NAMALWA (cell line): Measurements from ENCODE around the gene BRD7.
A peak's percentile ranks its signal among the peaks of the same experiment; 100 is the strongest.

ENCODE experiments used
- DNase-seq: peaks from one replicate; pipeline ENCODE4 v3.0.0-alpha.2; 2015; ENCODE audit warnings: low spot score

BRD7 gene

GRCh38 chr16:50368410-50369132, at the start of gene BRD7:
TSS of gene BRD7 (minus strand) at chr16:50368988. CDS start at chr16:50368774, 214 bp downstream.
- peak; percentile 78 for DNase-seq

- DNase-seq, result no peak
Measured at GRCh38 chr16:50416388-50416787, 47.6 kb upstream of the BRD7 start.

GRCh38 chr16:50414152-50414551, 45.4 kb upstream of the BRD7 start:
- DNase-seq, result no peak

GRCh38 chr16:50411034-50411433, 42.2 kb upstream of the BRD7 start:
- DNase-seq, result no peak

- DNase-seq, result no peak
Measured at GRCh38 chr16:50408001-50408561, 39.3 kb upstream of the BRD7 start.

- DNase-seq, result no peak
Measured at GRCh38 chr16:50407351-50407750, 38.6 kb upstream of the BRD7 start.

- DNase-seq, result no peak
Measured at GRCh38 chr16:50403491-50403890, 34.7 kb upstream of the BRD7 start.

- no peak for DNase-seq
Measured at GRCh38 chr16:50402298-50402895, 33.6 kb upstream of the BRD7 start.

GRCh38 chr16:50401355-50401754, 32.6 kb upstream of the BRD7 start:
- no peak for DNase-seq

- DNase-seq, result no peak
Measured at GRCh38 chr16:50400967-50401348, 32.2 kb upstream of the BRD7 start.

- DNase-seq, result no peak
Measured at GRCh38 chr16:50400312-50400966, 31.7 kb upstream of the BRD7 start.

GRCh38 chr16:50399411-50399810, 30.6 kb upstream of the BRD7 start:
- DNase-seq, result no peak

- DNase-seq, result no peak
Measured at GRCh38 chr16:50398336-50398735, 29.5 kb upstream of the BRD7 start.

- DNase-seq, result no peak
Measured at GRCh38 chr16:50396761-50397535, 28.2 kb upstream of the BRD7 start.

- no peak for DNase-seq
Measured at GRCh38 chr16:50395763-50396710, 27.2 kb upstream of the BRD7 start.

GRCh38 chr16:50393858-50394802, 25.3 kb upstream of the BRD7 start:
- DNase-seq, result peak; percentile 38

- DNase-seq, result no peak
Measured at GRCh38 chr16:50393416-50393815, 24.6 kb upstream of the BRD7 start.

- DNase-seq, result no peak
Measured at GRCh38 chr16:50390914-50391716, 22.3 kb upstream of the BRD7 start.

GRCh38 chr16:50390371-50390771, 21.6 kb upstream of the BRD7 start:
- no peak for DNase-seq
